GM23338 (cell line): ENCODE results near the gene IMP3. TPM values are rescaled to one million over a fixed set of nuclear protein-coding genes. Genes with fewer than 3 reads are reported as not detected.

ENCODE experiments used
- ATAC-seq: fragments of 200-7000 bp; cut with Tn5 transposase; 3 replicates; pipeline ENCODE4 v1.9.1; 2020
- DNase-seq: peaks from one replicate; pipeline ENCODE4 v3.0.0-alpha.2; 2015; ENCODE audit warnings: low spot score
- H2AFZ ChIP-seq: fragments of 200-600 bp; sonication (generic); 2 replicates; pipeline ENCODE4 v1.8.0; 2016; ENCODE audit warnings: antibody characterized with exemption, mild to moderate bottlenecking, moderate library complexity
- H3F3A ChIP-seq: fragments of 200-600 bp; sonication (generic); replicated peaks from 2 replicates; pipeline ENCODE4 v1.8.0; 2017; ENCODE audit warnings: antibody characterized with exemption, mixed run types, low read depth
- H3K27ac ChIP-seq: fragments of 200-600 bp; sonication (generic); 2 replicates; pipeline ENCODE4 v1.6.1; 2016; ENCODE audit warnings: low read depth
- H3K27me3 ChIP-seq: fragments of 200-600 bp; sonication (generic); 2 replicates; pipeline ENCODE4 v1.8.0; 2016; ENCODE audit warnings: mild to moderate bottlenecking, mixed run types, moderate library complexity; ENCODE audit not compliant: insufficient read depth
- H3K36me3 ChIP-seq: fragments of 200-600 bp; sonication (generic); 2 replicates; pipeline ENCODE4 v1.8.0; 2016; ENCODE audit warnings: mild to moderate bottlenecking; ENCODE audit not compliant: insufficient read depth
- H3K4me1 ChIP-seq: fragments of 200-600 bp; sonication (generic); 2 replicates; pipeline ENCODE4 v1.8.0; 2016; ENCODE audit warnings: mild to moderate bottlenecking, moderate library complexity; ENCODE audit not compliant: insufficient read depth
- H3K4me2 ChIP-seq: fragments of 200-600 bp; sonication (generic); 2 replicates; pipeline ENCODE4 v1.7.1; 2017; ENCODE audit warnings: mixed run types
- H3K4me3 ChIP-seq: fragments of 200-600 bp; sonication (generic); 2 replicates; pipeline ENCODE4 v1.6.1; 2016; ENCODE audit warnings: mixed run types
- H3K79me2 ChIP-seq: fragments of 200-600 bp; sonication (generic); replicated peaks from 2 replicates; pipeline ENCODE4 v1.8.0; 2017; ENCODE audit warnings: mild to moderate bottlenecking; ENCODE audit not compliant: insufficient read depth
- H3K9me2 ChIP-seq: fragments of 200-600 bp; sonication (generic); 2 replicates; pipeline ENCODE4 v1.8.0; 2017; ENCODE audit not compliant: insufficient read depth
- H4K20me1 ChIP-seq: fragments of 200-600 bp; sonication (generic); replicated peaks from 2 replicates; pipeline ENCODE4 v1.8.0; 2017; ENCODE audit warnings: mild to moderate bottlenecking; ENCODE audit not compliant: insufficient read depth
- H3K27ac Mint-ChIP-seq: 2 replicates; pipeline ENCODE4 v1.8.0; 2020; ENCODE audit warnings: inconsistent platforms, mild to moderate bottlenecking, moderate library complexity, mixed read lengths
- H3K27me3 Mint-ChIP-seq: 3 replicates; pipeline ENCODE4 v1.8.0; 2022; ENCODE audit warnings: low read depth, mild to moderate bottlenecking, moderate library complexity, mixed read lengths, inconsistent platforms; ENCODE audit not compliant: insufficient read depth, poor library complexity
- H3K36me3 Mint-ChIP-seq: 3 replicates; pipeline ENCODE4 v1.8.0; 2021; ENCODE audit warnings: low read depth, mild to moderate bottlenecking, inconsistent platforms, moderate library complexity, mixed read lengths
- H3K4me1 Mint-ChIP-seq: 3 replicates; pipeline ENCODE4 v1.8.0; 2020; ENCODE audit warnings: mild to moderate bottlenecking, inconsistent platforms, mixed read lengths
- H3K4me3 Mint-ChIP-seq: 3 replicates; pipeline ENCODE4 v1.8.0; 2021; ENCODE audit warnings: moderate library complexity, mild to moderate bottlenecking, inconsistent platforms, mixed read lengths
- H3K9me3 Mint-ChIP-seq: 3 replicates; pipeline ENCODE4 v1.8.0; 2020; ENCODE audit warnings: moderate library complexity, mild to moderate bottlenecking, inconsistent platforms, mixed read lengths
- EZH2phosphoT487 ChIP-seq: fragments of 200-600 bp; sonication (generic); IDR thresholded peaks from one replicate; pipeline ENCODE4 v1.8.1; 2018; ENCODE audit warnings: antibody characterized with exemption; ENCODE audit not compliant: unreplicated experiment
- JUNB ChIP-seq: IDR thresholded peaks from one replicate; pipeline ENCODE4 v1.6.1; 2016; ENCODE audit warnings: antibody characterized with exemption; ENCODE audit not compliant: unreplicated experiment
- POLR2AphosphoS5 ChIP-seq: IDR thresholded peaks from 2 replicates; pipeline ENCODE4 v1.6.1; 2016; ENCODE audit warnings: antibody characterized with exemption, low read depth
- STAT1 ChIP-seq: IDR thresholded peaks from one replicate; pipeline ENCODE4 v1.6.1; 2016; ENCODE audit warnings: antibody characterized with exemption; ENCODE audit not compliant: unreplicated experiment
- ZNF331 ChIP-seq: fragments of 250-450 bp; sonication (Bioruptor Pico); IDR thresholded peaks from 2 replicates; pipeline ENCODE4 v1.5.0; 2020; ENCODE audit warnings: low read depth, mild to moderate bottlenecking, moderate library complexity
- polyA plus RNA-seq: library from polyadenylated mRNA; unstranded; fragments of >200 nt; fragmentation: Nextera tagmentation; extraction: Ambion mirVana; gene quantifications from 2 replicates; pipeline ENCODE4 v1.2.1, GENCODE V29; 2016
- total RNA-seq: library from RNA; depleted of rRNA; stranded (reverse); fragments of >200 nt; shearing (Covaris generic); gene quantifications from 2 replicates; pipeline ENCODE4 v1.2.3, GENCODE V29; 2014
- TF ChIP-seq, protein P1 (sequence below): fragments of 250-450 bp; sonication (Bioruptor Pico); IDR thresholded peaks from 2 replicates; pipeline ENCODE4 v1.5.0; 2020; ENCODE audit warnings: mild to moderate bottlenecking, moderate library complexity
- TF ChIP-seq, protein P2 (sequence below): IDR thresholded peaks from one replicate; pipeline ENCODE4 v1.6.1; 2018; ENCODE audit warnings: antibody characterized with exemption; ENCODE audit not compliant: unreplicated experiment
- TF ChIP-seq, protein P3 (sequence below), 2 experiments: fragments of 200-600 bp in 1 of 2; sonication (generic) in 1 of 2; conservative IDR thresholded peaks; 2 replicates each; pipeline versions ENCODE4 v1.5.1 to v1.6.1; 2016 to 2017; ENCODE audit warnings: antibody characterized with exemption in 2 of 2, low read depth in 2 of 2, mild to moderate bottlenecking in 2 of 2, moderate library complexity in 1 of 2

IMP3 gene
- total and polyA plus RNA-seq, 2 experiments from 2014 or later = 210 to 319 TPM

DNA sequence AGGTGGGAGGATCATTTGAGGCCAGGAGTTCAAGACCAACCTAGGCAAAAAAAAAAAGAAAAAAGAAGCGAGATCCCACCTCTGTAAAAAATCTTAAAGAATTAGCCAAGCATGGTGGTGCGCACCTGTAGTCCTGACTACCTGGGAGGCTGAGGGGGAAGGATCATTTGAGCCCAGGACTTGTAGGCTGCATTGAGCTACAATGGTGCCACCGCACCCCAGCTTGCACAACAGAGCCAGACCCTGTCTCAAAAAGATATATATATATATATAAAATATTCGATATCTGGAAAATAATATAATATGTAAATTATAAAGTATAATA is 1.1 kb upstream of the IMP3 start:
- peaks cover 26% of the 10 kb centered on the region for H4K20me1 ChIP-seq
- Mint-ChIP-seq H3K27me3 (peaks cover 22% of the 10 kb centered on the region), H3K4me1 (peaks cover 29% of the 10 kb centered on the region), H3K9me3 (no peaks in the 10 kb centered on the region; the same call in 1 of the 3 replicates), H3K4me3 (peak overlapping the region; percentile 90), H3K27ac (peak overlapping the region; percentile 98), H3K36me3 (peaks cover 14% of the 10 kb centered on the region)
- no peak for DNase-seq
- H3K9me2 ChIP-seq = no peaks in the 10 kb centered on the region
- H3K36me3 ChIP-seq = no peaks in the 10 kb centered on the region
- H3K27me3 ChIP-seq = peaks cover 7% of the 10 kb centered on the region
- ATAC-seq = no peak
- peak overlapping the region; percentile 77 for H3K4me2 ChIP-seq
- 0 out of 2 replicates have a peak overlapping the region, but pooled peaks have one; percentile 7 for H2AFZ ChIP-seq
- TF ChIP-seq POLR2AphosphoS5 = no peak
- TF ChIP-seq, protein P1, sequence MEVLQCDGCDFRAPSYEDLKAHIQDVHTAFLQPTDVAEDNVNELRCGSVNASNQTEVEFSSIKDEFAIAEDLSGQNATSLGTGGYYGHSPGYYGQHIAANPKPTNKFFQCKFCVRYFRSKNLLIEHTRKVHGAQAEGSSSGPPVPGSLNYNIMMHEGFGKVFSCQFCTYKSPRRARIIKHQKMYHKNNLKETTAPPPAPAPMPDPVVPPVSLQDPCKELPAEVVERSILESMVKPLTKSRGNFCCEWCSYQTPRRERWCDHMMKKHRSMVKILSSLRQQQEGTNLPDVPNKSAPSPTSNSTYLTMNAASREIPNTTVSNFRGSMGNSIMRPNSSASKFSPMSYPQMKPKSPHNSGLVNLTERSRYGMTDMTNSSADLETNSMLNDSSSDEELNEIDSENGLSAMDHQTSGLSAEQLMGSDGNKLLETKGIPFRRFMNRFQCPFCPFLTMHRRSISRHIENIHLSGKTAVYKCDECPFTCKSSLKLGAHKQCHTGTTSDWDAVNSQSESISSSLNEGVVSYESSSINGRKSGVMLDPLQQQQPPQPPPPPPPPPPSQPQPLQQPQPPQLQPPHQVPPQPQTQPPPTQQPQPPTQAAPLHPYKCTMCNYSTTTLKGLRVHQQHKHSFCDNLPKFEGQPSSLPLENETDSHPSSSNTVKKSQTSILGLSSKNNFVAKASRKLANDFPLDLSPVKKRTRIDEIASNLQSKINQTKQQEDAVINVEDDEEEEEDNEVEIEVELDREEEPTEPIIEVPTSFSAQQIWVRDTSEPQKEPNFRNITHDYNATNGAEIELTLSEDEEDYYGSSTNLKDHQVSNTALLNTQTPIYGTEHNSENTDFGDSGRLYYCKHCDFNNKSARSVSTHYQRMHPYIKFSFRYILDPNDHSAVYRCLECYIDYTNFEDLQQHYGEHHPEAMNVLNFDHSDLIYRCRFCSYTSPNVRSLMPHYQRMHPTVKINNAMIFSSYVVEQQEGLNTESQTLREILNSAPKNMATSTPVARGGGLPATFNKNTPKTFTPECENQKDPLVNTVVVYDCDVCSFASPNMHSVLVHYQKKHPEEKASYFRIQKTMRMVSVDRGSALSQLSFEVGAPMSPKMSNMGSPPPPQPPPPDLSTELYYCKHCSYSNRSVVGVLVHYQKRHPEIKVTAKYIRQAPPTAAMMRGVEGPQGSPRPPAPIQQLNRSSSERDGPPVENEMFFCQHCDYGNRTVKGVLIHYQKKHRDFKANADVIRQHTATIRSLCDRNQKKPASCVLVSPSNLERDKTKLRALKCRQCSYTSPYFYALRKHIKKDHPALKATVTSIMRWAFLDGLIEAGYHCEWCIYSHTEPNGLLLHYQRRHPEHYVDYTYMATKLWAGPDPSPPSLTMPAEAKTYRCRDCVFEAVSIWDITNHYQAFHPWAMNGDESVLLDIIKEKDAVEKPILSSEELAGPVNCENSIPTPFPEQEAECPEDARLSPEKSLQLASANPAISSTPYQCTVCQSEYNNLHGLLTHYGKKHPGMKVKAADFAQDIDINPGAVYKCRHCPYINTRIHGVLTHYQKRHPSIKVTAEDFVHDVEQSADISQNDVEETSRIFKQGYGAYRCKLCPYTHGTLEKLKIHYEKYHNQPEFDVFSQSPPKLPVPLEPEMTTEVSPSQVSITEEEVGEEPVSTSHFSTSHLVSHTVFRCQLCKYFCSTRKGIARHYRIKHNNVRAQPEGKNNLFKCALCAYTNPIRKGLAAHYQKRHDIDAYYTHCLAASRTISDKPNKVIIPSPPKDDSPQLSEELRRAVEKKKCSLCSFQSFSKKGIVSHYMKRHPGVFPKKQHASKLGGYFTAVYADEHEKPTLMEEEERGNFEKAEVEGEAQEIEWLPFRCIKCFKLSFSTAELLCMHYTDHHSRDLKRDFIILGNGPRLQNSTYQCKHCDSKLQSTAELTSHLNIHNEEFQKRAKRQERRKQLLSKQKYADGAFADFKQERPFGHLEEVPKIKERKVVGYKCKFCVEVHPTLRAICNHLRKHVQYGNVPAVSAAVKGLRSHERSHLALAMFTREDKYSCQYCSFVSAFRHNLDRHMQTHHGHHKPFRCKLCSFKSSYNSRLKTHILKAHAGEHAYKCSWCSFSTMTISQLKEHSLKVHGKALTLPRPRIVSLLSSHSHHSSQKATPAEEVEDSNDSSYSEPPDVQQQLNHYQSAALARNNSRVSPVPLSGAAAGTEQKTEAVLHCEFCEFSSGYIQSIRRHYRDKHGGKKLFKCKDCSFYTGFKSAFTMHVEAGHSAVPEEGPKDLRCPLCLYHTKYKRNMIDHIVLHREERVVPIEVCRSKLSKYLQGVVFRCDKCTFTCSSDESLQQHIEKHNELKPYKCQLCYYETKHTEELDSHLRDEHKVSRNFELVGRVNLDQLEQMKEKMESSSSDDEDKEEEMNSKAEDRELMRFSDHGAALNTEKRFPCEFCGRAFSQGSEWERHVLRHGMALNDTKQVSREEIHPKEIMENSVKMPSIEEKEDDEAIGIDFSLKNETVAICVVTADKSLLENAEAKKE (CRISPR knock-in tag) = no peak
- H3K4me3 ChIP-seq = peak overlapping the region; percentile 89
- peak overlapping the region; percentile 98 for H3K27ac ChIP-seq
- H3K4me1 ChIP-seq = peaks cover 24% of the 10 kb centered on the region
- H3K79me2 ChIP-seq = peaks cover 38% of the 10 kb centered on the region
- H3F3A ChIP-seq = peaks cover 28% of the 10 kb centered on the region

DNA sequence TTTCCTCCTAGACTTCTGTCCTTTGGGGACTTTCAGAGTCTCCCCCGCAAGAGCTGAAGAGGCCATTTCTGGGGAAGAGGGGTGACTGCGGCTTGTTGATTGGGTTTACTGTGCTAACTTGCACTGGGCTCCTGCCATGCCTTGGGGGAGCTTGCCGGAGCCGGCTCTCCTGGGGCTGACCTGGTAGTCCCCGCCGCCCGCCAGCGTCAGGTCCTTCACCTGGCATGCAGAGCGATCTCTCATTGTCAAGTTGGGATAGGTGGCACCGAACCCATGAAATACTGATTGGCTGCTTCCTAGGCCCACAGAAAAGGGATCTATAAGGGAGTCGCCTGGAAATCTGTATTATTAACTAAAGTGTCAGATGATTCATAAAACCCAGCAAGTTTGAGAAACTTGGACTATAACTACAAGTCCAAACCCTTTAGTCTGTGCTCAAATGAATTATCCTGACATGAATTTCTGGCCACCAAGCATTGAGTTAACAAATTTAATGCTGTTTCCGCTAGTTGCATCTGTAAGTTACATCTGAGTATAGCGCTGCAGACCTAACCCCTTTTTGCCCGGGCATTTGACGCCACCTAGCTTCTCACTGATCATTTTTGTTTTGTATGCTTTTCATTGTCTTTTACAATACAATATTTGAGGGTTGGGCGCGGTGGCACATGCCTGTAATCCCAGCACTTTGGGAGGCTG is 607 bp upstream of the IMP3 start:
- DNase-seq (peak; percentile 79), ATAC-seq (peak; percentile 75)
- Mint-ChIP-seq H3K4me3 (peak overlapping the region; percentile 90), H3K27me3 (peaks cover 17% of the 10 kb centered on the region), H3K36me3 (peaks cover 14% of the 10 kb centered on the region), H3K9me3 (no peaks in the 10 kb centered on the region; the same call in 1 of the 3 replicates), H3K27ac (peak overlapping the region; percentile 98), H3K4me1 (peaks cover 29% of the 10 kb centered on the region)
- Histone ChIP-seq H3K4me1 (peaks cover 24% of the 10 kb centered on the region), H3F3A (peaks cover 33% of the 10 kb centered on the region), H3K79me2 (peaks cover 41% of the 10 kb centered on the region), H3K27me3 (peaks cover 2% of the 10 kb centered on the region), H3K4me3 (peak overlapping the region; percentile 89), H3K36me3 (no peaks in the 10 kb centered on the region), H3K4me2 (peak overlapping the region; percentile 77), H4K20me1 (peaks cover 26% of the 10 kb centered on the region), H3K27ac (peak overlapping the region; percentile 98), H2AFZ (0 out of 2 replicates have a peak overlapping the region, but pooled peaks have one; percentile 7), H3K9me2 (no peaks in the 10 kb centered on the region)
- TF ChIP-seq, protein P2, sequence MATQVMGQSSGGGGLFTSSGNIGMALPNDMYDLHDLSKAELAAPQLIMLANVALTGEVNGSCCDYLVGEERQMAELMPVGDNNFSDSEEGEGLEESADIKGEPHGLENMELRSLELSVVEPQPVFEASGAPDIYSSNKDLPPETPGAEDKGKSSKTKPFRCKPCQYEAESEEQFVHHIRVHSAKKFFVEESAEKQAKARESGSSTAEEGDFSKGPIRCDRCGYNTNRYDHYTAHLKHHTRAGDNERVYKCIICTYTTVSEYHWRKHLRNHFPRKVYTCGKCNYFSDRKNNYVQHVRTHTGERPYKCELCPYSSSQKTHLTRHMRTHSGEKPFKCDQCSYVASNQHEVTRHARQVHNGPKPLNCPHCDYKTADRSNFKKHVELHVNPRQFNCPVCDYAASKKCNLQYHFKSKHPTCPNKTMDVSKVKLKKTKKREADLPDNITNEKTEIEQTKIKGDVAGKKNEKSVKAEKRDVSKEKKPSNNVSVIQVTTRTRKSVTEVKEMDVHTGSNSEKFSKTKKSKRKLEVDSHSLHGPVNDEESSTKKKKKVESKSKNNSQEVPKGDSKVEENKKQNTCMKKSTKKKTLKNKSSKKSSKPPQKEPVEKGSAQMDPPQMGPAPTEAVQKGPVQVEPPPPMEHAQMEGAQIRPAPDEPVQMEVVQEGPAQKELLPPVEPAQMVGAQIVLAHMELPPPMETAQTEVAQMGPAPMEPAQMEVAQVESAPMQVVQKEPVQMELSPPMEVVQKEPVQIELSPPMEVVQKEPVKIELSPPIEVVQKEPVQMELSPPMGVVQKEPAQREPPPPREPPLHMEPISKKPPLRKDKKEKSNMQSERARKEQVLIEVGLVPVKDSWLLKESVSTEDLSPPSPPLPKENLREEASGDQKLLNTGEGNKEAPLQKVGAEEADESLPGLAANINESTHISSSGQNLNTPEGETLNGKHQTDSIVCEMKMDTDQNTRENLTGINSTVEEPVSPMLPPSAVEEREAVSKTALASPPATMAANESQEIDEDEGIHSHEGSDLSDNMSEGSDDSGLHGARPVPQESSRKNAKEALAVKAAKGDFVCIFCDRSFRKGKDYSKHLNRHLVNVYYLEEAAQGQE = no peak
- TF ChIP-seq JUNB = no peak
- TF ChIP-seq, protein P3, sequence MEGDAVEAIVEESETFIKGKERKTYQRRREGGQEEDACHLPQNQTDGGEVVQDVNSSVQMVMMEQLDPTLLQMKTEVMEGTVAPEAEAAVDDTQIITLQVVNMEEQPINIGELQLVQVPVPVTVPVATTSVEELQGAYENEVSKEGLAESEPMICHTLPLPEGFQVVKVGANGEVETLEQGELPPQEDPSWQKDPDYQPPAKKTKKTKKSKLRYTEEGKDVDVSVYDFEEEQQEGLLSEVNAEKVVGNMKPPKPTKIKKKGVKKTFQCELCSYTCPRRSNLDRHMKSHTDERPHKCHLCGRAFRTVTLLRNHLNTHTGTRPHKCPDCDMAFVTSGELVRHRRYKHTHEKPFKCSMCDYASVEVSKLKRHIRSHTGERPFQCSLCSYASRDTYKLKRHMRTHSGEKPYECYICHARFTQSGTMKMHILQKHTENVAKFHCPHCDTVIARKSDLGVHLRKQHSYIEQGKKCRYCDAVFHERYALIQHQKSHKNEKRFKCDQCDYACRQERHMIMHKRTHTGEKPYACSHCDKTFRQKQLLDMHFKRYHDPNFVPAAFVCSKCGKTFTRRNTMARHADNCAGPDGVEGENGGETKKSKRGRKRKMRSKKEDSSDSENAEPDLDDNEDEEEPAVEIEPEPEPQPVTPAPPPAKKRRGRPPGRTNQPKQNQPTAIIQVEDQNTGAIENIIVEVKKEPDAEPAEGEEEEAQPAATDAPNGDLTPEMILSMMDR (conservative IDR thresholded peaks at IDR 0.05; ENCODE audit: low read depth in 2 of 2) = peak; percentile 39 to 66; a peak in 3 of 4 replicates
- no peak for TF ChIP-seq STAT1
- TF ChIP-seq ZNF331 (CRISPR knock-in tag) = no peak
- TF ChIP-seq EZH2phosphoT487 = no peak
